GM19025 (cell line): Measurements from ENCODE around the gene SLC49A4.

Experiments used
- ATAC-seq: cut with Tn5 transposase; IDR thresholded peaks from one replicate; pipeline ENCODE4 v1.9.1; 2021; ENCODE audit warnings: mild to moderate bottlenecking, low read depth, moderate library complexity; ENCODE audit not compliant: unreplicated experiment

Gene SLC49A4

GRCh38 chr3:122926811-122927210, 131.9 kb downstream of the SLC49A4 start:
- no peak for ATAC-seq

DNA sequence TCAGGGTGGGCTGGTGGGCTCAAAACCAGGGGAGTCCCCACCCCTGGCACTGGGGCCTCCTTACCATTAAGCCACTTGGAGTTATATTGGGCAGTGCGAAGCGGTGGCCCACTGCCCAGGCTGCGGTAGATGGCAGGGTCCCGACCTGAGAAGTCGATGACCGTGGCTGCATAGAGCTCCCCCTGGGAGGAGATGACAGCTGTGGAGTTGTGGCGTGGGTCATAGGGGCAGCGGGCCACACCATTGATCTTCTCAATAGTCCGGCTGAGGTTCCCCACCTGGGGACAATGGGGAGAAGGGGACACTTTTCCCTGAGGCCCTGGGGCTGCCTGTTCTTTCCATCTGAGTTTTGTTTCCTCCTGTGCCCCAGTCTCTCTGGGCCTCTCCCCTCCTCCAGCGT, 132.9 kb downstream of the SLC49A4 start:
- no peak for ATAC-seq

GRCh38 chr3:122928396-122929187, 133.7 kb downstream of the SLC49A4 start:
- ATAC-seq = no peak

DNA sequence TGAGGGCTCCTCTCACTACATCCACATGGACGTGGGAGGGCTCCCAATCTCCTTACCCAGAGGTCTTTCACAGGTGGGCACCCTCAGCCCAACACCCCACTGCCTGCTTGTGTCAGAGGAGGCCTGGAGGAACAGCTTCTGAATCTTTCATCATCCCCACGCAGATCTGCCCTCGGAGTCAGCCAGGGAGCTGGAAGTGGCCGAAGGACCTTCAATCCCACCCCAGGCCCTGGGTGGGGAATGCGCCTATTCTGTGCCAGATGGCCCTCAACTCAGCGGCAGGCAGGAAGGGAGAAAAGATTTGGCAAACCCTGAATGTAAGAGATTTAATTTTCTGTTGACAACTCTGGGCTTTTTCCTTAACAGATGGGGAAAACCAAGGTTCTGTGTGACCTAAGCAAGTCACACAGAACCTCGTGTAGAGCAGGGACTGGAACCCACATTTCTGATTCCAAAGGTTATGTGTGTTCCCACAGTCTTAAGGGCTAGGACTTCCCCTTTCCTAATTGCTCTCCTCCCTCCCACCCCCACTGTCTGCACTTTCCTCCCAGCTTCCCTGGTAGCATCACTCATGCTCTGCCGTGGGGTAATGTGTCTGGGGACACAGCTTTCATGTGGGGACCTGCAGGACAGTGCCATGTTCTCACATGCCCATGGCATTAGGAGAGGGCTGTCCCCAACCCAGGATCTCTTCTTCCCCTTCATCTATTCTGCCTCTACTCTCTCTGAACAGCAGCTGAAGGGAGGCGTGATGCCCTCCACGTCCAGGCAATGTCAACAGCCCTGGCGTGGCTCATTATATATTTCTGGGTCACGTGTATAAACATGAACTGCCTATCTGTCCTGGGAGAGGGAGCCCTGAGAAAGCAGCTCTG, 134.6 kb downstream of the SLC49A4 start:
- no peak for ATAC-seq

DNA sequence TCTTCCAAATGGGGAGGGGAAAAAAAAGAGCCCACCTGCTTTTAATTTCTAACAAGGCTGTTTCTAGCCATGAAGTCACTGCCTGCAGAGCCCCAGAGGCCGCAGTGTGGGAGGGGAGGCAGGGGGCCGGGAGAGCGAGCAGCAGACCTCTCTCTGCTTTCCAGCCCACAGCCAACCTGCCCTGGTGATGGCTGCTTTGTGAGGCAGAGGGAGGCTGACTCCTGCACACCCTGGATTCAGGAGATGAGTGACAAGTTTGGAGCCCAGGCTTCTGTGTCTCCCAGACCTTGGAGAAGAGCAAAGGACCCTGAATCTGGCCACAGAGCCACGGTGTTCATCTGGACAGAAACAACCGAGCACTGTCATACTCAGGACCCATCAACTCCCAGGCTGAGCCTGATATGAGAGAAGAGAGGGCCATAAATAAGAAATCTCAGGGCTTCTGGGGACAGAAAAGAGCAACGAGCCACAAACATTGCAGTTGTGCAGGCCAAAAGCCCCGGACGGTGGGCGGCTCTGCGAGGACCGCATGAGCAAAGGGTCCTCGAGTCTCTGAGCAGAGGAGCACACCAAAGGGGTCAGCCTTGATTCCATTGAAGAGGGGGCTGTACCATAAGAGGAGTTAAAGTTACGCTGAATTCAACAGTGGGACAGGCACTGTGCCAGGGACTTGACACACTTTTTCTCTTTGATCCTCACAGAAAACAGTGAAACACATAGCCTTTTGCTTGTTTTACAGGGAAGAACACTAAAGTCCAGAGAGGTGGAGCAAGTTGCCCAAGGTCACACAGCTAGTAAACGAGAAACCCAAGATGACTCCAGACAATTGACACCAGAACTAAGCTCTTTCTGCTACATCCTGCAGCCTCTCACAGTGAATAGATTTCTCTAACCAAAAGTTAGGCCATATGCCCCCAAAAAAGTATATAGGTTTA, 135.5 kb downstream of the SLC49A4 start:
- no peak for ATAC-seq
